ENCODE results near the gene HPSE. TPM values are rescaled to one million over a fixed set of nuclear protein-coding genes. Genes with fewer than 3 reads are reported as not detected.
A peak's percentile ranks its signal among the peaks of the same experiment; 100 is the strongest.
"Not testable (repeated sequence)": the region's sequence is repeated elsewhere in the genome, so short reads cannot be mapped to it uniquely, and the experiment has no call there.

Gene HPSE
- total RNA-seq, 3 donors from 2014 or later, result 6.9 to 17.2 (median 14.0) TPM

DNA sequence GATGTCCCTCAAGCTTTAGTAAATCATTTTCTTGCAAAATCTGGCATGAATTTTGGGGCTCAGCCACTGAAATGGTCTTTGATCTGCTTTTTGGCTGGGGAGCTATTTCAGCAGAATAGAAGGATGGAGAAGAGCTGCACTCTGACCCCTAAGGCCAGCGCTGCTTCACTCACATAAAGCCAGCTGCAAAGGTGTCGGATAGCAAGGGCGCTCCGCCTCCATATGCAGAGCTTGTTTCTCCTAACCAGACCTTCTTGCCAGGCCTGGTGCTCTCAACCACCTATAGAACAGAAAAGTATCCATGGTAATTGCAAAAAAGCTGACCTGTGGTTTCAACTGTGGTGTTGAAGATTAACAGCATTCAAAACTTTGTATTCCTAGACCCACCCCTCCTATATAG lies 26.0 kb downstream of the HPSE start:
- Histone ChIP-seq H3K9me3 (no peaks in the 10 kb centered on the region), H3K4me3 (no peak overlapping the region), H3K4me1 (ENCODE audit: low read depth) (no peaks in the 10 kb centered on the region), H3K36me3 (ENCODE audit: low read depth) (no peaks in the 10 kb centered on the region)
- ATAC-seq (peak; percentile 86), DNase-seq (peak; percentile 25 to 44 (median 39))
- intact Hi-C loops (cut with DNase I, micrococcal nuclease), result no loop called here
- TF ChIP-seq, protein P1, sequence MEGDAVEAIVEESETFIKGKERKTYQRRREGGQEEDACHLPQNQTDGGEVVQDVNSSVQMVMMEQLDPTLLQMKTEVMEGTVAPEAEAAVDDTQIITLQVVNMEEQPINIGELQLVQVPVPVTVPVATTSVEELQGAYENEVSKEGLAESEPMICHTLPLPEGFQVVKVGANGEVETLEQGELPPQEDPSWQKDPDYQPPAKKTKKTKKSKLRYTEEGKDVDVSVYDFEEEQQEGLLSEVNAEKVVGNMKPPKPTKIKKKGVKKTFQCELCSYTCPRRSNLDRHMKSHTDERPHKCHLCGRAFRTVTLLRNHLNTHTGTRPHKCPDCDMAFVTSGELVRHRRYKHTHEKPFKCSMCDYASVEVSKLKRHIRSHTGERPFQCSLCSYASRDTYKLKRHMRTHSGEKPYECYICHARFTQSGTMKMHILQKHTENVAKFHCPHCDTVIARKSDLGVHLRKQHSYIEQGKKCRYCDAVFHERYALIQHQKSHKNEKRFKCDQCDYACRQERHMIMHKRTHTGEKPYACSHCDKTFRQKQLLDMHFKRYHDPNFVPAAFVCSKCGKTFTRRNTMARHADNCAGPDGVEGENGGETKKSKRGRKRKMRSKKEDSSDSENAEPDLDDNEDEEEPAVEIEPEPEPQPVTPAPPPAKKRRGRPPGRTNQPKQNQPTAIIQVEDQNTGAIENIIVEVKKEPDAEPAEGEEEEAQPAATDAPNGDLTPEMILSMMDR (IDR thresholded peaks at IDR 0.05), result no peak

DNA sequence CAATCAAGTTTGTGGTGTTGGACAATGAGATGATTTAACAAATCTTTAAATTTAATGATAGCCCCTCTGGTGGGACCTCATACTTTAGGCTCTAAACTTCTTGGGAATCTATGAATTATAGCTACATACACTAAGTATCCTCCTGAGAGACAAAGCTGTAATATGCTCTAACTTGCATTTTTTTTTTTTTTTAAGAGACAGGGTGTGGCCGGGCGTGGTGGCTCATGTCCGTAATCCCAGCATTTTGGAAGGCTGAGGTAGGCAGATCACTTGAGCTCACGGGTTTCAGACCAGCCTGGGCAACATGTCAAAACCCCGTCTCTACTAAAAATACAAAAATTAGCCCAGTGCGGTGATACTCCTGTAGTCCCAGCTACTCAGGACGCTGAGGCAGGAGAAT lies 26.7 kb downstream of the HPSE start:
- ATAC-seq (peak; percentile 52), DNase-seq (no peak)
- no peak overlapping the region for H3K4me3 ChIP-seq
- H3K9me3 ChIP-seq, result no peaks in the 10 kb centered on the region
- intact Hi-C loops (cut with DNase I, micrococcal nuclease), result no loop called here
- H3K36me3 ChIP-seq (ENCODE audit: low read depth), result no peaks in the 10 kb centered on the region
- H3K4me1 ChIP-seq (ENCODE audit: low read depth), result no peaks in the 10 kb centered on the region
- TF ChIP-seq, protein P1 (IDR thresholded peaks at IDR 0.05), result no peak

DNA sequence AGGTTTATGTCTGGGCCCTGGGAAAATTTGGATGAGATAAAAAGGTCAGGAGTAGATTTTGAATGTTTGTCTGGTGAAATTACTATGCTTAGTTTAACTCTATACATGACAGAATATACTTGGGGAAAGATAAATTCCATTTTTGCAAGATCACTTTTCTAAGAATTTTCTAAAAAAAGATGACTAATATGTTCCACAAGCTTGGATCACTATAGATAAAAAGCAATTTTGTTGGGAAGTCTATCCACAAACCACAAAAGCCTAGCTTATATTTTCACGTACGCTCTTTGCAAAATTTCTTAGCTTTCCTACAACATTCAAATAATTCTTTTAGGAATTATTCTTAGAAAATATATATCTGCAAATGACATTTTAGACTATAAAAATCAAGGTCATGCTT lies 29.5 kb downstream of the HPSE start:
- TF ChIP-seq, protein P1 (IDR thresholded peaks at IDR 0.05), result no peak
- ATAC-seq (no peak), DNase-seq (no peak)
- Histone ChIP-seq H3K9me3 (no peaks in the 10 kb centered on the region), H3K4me1 (ENCODE audit: low read depth) (no peaks in the 10 kb centered on the region), H3K36me3 (ENCODE audit: low read depth) (no peaks in the 10 kb centered on the region), H3K4me3 (no peak overlapping the region)
- intact Hi-C loops (cut with DNase I, micrococcal nuclease), result no loop called here

DNA sequence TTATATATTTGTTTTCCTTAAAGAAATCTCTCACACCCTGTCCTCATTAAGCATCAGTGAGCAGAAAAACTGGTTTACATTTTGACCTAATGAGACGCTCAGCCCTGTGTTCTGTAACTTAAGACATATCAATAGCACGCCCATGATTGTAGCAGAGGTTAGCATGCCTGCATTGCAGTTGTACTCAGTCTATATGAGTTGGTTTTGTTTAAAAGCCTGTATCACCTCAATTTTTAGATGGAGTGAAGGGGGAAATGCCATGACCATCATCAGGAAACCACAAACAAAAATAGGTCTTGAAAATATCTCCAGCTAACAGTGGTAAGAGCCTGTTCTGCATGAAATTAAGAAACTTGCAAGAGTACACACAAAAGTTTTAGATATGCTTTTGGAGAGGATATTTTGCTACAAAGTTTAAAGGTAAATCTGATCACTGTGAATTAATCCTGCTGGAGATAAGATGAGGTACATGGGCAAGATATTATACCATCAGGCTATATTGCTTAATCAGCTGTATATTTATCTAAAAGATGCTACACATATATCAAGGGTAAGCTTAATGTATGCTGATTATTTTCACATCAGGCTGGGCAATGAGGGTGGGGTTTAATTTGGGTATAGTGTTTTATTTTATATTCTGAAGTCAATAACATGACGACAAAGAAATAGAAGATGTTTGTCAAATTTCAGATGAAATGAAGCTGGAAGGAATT lies 36.9 kb downstream of the HPSE start:
- H3K4me3 ChIP-seq, result no peak overlapping the region
- H3K36me3 ChIP-seq (ENCODE audit: low read depth), result no peaks in the 10 kb centered on the region
- no peaks in the 10 kb centered on the region for H3K4me1 ChIP-seq (ENCODE audit: low read depth)
- H3K9me3 ChIP-seq, result no peaks in the 10 kb centered on the region
- TF ChIP-seq, protein P1 (IDR thresholded peaks at IDR 0.05), result no peak
- intact Hi-C loops (cut with DNase I, micrococcal nuclease), result no loop called here
- ATAC-seq (no peak), DNase-seq (no peak)

DNA sequence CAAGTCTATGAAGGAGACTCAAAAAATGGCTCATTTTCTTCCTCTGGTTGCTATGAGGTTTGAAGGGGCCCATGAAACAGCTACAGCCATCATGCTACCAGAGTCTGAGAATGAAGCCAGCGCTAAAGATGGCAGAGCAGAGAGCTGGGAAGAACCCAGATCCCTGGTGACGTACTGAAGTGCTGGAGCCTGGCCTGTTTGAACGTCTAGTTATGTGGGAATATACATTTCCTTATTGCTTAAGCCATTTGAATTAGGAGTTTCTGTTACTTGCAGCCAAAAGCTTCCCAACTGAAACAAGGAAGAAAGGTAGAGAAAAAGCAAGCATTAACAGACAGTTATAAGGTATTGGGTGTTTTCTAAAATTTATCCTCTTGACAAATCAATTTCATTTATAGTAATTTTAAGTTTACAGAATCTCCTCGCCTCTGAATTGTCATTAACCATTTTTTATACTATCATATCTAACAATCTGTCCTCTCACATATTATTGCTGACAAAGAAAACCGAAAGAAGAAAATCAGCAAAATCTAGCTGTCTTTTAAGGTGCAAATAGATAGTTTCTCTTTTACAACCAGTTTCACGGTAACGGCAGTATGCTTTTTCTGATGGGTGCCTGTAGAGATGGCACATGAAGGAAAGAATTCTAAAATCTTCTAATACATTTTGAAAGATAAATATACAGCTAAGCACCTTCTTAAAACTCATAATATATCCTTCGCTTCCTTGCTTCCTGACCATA lies 41.2 kb downstream of the HPSE start:
- H3K9me3 ChIP-seq, result no peaks in the 10 kb centered on the region
- TF ChIP-seq, protein P1 (IDR thresholded peaks at IDR 0.05), result no peak
- H3K36me3 ChIP-seq (ENCODE audit: low read depth), result no peaks in the 10 kb centered on the region
- intact Hi-C loops (cut with DNase I, micrococcal nuclease), result no loop called here
- ATAC-seq (peak; percentile 91), DNase-seq (peak in 1 of 3 donors; percentile 12)
- no peak overlapping the region for H3K4me3 ChIP-seq
- H3K4me1 ChIP-seq (ENCODE audit: low read depth), result no peaks in the 10 kb centered on the region

DNA sequence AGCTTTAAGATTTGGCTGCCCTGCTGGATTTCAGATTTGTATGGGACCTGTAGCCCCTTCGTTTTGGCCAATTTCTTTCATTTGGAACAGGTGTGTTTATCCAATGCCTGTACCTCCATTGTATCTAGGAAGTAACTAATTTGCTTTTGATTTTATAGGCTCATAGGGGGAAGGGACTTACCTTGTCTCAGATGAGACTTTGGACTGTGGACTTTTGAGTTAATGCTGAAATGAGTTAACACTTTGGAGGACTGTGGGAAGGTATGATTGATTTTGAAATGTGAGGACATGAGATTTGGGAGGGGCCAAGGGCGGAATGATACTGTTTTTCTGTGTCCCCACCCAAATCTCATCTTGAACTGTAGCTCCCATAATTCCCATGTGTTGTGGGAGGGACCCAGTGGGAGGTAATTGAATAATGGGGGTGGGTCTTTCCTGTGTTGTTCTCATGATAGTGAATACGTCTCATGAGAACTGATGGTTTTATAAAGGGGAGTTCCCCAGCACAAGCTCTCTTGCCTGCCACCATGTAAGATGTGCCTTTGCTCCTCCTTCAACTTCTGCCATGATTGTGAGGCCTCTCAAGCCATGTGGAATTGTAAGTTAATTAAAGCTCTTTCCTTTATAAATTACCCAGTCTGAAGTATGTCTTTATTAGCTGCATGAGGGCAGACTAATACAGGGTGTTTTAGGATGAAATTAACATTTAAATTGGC lies 44.4 kb downstream of the HPSE start:
- DNase-seq; H3K4me3 ChIP-seq; H3K9me3 ChIP-seq; ATAC-seq; H3K36me3 ChIP-seq (ENCODE audit: low read depth); H3K4me1 ChIP-seq (ENCODE audit: low read depth); intact Hi-C loops (cut with DNase I, micrococcal nuclease): not testable (repeated sequence)

DNA sequence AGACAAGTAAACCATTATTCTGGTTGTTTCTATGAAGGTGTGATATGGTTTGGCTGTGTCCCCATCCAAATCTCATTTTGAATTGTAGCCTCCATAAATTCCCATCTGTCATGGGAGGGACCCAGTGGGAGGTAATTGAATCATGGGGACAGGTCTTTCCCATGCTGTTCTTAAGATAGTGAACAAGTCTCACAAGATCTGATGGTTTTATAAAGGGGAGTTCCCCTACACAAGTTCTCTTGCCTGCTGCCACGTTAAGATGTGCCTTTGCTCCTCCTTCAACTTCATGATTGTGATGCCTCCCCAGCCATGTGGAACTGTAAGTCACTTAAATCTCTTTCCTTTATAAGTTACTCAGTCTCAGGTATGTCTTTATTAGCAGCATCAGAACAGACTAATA lies 46.3 kb downstream of the HPSE start:
- H3K4me1 ChIP-seq (ENCODE audit: low read depth); H3K4me3 ChIP-seq; ATAC-seq; H3K36me3 ChIP-seq (ENCODE audit: low read depth); DNase-seq; H3K9me3 ChIP-seq: not testable (repeated sequence)
- intact Hi-C loops (cut with DNase I, micrococcal nuclease), result loop anchor here (10.0 kb wide), 2 partner anchors 214 to 394 kb away; partner anchors contain the start of gene SEC31A (in 1 of the 2)

Measured in mucosa of descending colon (tissue), 3 donors.